Measurements from ENCODE around the gene CEP131.

CEP131 gene
- total RNA-seq: 19.5 to 27.4 reads per million in 2 donors

DNA sequence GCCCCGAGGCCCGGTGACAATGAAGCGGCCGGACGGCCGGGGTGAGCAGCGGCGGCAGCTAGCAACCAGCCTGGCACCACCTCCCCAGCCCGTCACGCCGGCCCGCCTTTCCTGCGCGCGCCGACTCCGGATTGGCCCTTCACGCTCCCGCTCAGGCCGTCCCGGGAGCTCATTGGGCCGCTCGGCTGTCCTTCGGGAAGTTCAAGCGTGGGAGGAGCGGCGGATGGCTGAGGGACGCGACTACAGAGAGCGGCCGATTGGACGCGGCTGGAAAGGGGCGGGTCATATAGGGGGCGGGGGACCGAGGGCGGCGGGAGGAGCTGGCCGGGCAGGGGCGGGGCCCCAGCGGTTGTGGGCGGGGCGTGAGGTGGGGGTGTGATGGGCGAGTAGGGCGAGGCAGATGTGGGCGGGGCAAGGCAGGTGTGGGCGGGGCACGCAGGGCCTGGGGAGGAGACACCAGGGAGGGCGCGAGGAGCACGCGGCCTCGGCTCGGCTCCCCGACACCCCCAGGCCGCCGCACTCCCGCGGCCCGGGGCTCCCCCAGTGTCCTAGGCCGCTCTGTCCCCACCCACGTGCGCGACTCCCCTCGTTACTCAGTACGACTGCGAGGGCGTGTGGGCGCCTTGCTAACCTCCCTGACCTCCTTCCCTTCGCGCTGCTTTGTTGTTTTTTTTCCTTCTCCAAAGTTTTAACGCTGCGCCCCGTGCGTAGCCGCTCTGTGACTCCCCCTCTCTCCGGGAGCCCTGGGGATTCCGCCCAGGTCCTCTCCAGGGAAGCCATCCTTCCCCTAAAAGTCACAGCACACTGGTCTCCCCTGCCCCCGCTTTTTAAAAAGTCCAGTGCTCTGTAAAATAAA, at the start of gene CEP131:
Gene CEP131 (minus strand): TSS at position 60 of the 856 bp plus-strand sequence. CDS start 2,909 bp downstream, outside the sequence.
- peak; percentile 96 to 100 (median 99) for DNase-seq

DNA sequence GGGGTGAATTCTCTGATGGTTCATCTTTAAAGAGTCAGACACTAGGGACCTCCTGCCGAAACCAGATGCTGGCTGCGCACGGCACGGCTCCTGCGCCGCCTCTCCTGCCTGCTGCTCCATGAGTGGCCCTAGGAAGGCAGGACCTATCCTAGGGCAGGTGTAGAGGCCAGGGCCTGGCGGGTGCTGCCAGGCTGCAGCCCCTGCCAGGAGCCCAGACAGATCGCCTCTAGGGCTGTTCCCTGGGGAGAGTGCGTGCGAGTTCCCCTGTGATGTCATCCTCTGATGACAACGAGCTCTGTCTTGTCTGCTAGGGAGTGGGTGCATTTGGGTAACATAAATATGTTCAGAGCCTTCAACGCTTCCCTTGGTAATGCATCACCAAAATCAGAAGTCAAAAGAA, 48.5 kb upstream of the CEP131 start:
- DNase-seq: no peak

DNA sequence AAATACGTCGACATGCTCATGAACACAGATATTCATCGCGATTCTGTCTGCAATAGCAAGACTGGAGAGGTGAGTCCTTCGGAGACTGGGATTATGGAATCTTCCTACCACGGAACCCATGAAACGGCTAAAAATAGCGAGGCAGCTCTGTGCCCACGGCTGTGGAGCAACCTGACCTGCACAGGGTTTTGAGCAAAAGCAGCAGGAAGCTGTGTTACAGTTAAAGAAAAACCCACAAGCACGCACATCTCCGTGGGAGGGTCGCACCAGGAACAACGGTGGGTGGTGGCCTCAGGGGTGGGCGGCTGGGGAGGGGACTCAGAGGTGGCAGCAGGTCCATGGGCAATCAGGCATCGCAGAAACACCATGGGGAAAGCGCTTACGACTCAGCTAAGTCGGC, 47.5 kb upstream of the CEP131 start:
- no peak for DNase-seq

DNA sequence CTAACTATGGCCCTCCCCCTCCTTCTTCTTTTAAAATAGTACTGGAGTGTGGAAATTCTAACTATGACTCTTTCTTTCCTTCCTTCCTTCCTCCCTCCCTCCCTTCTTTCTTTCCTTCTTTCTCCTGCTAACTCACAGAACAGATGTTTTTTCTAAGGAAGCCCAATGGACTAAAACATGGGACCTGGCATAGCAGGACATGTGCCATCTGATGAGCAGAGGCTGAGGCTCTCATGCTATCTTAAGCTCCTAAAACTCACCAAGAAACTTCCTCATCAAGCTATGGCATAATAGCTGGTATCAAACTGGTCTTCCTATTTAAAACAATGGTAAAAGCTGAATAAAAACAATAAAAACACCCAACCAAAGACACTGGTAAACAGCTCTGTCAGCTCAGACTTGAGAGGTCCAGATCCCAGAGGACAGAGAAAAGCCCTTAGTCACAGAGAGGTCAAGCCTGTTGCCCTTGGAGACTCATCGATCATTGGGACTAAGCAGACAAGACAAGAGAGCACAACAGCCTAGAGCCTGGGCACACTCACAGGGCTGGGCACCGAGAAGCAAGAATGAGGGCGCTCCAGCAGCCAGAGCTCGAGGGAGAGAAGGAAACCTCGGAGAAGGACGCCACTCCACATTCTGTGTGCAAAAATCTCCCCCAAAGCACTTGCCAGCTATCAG, 44.8 kb upstream of the CEP131 start:
- no peak for DNase-seq

DNA sequence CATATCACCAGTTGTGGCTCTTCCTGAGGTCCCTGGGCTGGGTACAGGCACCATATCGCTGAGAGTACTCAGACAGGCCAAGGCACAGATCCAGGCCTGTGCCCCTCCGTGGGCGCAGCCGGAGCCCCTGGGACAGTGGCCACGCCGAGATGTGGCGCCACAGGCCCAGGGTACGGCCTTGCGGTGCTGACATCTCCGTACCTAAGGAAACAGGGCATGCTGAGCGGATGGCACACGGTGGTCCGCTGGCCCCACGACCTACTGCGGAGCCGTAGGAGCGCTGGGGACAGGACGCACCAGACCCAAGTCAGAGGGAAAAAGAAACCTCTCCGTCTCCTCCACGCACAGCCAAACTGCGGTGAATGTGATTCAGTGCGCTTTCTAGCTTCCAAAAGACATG, 42.8 kb upstream of the CEP131 start:
- DNase-seq: no peak

DNA sequence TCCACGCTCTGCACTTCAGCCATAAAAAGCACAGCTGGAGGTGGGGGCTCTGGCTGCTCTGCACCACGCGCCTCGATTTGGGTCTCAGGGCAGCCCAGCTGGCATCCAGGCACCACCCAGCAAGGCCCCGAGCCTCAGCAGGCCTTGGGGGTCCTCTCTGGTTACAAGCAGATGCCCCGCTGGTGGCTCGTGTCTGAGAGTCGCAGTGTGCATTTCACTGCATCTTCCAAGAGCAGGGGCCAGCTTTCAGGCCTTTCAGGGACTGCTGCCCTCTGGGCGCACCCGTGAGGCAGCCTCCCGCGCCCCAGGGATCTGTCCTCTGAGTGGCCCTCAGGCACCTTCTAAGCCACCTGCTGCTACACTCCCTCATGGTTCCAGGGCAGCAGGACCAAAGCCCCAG, 41.9 kb upstream of the CEP131 start:
- DNase-seq: no peak

DNA sequence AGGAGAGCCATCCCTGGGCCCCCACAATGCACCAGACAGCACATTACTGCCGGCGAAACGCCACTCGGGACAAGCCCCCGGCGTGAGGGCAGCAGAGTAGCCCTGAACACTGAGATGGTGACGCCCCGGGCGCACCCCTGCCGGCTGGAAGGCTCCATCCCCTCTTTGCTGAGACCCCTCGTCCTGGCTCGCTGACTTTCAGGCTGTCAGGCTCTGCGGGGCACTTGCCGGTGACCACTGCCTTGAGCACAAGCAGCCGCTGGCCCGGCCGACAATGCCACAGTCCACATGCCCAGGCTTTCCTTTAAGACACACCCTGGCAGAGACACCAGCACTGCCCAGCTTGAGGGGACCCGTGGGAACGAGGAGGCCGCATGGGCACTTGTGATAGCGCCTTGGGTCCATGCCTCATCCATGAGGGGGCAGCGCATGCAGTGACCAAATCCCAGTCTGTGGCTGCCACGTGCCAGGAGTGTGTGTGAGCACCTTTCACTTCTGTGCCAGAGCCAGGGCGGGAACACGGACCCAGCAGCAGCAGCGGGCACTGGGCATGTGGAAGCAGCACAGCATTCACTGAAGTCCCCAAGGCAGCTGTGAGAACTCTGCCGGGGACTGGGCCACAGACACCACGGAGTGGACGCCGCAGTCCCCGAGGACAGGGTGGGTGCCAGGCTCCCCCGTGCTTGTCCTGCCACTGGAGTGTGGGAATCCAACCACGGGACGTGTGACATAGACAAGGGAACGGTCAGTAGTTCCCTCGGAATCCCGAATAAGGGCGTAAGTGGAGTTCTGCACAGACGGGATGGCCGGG, 40.8 kb upstream of the CEP131 start:
- DNase-seq: no peak

DNA sequence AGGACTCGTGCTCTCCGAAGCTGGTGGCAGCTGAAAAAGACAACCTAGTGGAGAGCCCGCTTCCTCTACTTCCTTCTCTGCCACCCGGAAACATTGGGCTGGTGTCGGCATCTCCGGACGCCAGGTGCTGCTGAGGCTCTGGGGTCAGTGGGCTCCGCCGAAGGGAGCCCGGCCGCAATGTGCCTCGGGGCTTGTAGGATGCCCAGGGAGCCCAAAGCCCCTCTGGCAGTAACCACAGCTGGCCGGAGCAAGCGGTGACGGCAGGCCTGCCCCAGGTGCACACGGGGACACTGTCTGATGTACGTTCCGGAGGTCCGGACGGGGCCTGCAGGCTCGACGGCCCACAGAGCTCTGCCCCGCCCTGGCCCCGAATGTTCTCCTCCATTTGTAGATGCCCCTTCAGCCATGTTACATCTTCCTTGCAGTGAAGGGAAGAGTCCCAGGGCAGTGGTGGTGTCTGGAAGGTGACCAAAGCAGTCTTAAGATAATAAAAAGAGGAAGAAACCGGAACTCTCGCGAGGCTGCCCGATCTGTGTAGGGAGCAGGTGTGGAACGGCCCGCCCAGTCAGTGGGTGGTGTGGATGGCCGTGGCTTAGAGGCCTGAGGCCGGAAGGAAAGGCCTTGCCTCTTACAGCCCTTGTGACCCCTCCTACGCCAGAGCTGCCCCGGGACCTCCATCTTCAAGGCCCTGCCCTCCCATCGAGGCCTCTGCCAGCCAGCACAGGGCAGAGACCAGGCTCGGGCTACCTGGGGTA, 39.0 kb upstream of the CEP131 start:
- no peak for DNase-seq

DNA sequence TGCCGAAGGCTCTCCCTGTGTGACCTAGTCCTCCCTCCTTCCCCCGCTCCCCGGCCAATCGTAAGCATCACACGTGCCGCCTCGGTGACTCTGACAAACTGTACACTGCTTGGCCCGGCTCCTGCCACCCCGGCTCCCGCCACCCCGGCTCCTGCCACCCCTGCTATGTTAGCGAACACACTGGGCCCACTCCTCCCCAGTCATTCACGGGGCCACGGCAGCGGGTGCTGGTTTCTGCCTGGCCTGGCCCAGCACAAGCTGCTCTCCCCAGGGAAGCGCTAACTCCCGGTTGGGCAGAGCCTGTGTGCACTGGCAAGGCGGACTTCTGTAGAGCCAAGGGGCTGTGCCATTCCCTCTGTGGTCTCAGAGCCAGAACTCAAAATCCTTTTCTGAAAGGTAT, 38.3 kb upstream of the CEP131 start:
- no peak for DNase-seq

DNA sequence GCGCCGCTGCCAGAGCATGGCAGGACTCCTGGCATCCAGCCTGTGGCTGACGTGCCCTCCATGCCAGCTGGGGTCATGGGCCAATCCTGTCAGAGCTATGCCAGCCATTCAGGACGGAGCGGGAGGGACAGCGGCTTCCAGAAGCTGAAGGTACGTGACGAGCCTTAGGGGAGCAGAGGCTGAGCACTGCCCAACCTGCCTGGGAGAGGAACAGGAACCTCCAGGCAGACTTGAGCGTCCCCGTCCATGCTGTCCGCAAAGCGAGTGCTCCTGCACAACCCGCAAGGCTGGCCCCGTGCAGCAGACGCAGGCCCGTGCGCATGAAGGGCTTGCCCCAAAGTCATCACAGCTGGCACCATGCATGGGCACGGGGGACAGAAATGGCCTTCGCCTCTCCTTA, 37.9 kb upstream of the CEP131 start:
- no peak for DNase-seq

DNA sequence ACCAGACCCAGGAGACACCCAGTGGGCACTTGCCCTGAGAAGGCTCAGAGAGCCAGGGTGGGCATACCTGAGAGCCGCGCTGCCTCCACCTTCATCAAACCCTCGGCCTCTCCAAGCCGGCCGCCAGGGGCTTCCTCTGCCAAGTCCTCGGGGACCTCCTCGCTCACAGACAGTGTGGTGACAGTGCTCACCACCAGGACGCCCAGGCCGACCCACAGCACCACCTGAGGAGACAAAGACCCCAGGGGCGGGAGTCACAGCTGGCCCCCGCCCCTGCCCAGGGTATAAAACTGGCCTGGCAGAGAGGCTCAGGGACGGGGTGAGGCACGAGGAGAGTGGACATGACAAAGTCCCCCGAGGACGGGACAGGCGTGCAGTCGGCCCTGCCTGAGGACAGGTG, 37.4 kb upstream of the CEP131 start:
- DNase-seq: no peak

DNA sequence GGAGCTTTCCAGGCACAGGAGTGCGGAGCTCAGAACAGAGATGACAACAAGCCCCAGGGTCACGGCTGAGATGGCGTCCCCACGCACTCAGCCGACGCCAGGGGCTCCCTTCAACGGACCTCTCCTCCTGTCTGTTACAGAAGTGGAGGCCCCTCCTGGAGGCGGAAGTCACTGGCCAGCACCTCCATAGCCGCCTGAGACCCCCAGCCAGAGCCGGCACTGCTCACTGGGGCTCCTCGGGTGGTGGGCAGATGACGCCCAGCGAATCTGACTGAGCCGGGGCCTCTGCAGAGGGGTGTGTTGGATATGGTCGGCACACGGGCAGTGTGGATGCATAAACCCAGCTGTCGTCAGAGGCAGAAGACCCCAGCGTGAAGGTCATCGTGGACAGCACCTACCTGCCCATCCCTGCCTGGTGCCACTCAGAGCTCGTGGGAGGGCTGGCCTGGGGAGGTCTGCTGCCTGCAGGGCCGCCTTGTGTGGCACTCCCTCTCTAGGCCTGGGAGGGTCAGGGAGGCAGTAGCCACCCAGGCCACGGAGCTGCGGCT, 36.4 kb upstream of the CEP131 start:
- no peak for DNase-seq

DNA sequence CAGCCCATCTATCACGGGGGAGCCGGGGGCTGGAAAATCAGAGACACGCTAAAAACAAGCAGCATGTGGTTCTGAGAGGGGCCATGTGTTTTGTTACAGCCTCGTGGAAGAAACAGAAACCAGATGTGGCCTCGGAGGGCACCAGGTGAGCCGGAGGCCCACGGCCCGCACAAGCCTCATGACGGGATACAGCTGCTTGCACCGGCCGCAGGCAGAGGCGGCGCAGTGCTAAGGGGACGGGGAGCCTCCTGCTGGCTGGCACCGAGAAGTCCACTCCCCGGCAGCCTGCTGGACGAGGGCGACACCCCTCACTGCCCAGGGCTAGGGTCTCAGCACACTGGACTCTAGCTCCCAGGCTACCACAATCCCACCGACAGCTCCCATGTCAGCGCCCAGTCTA, 35.5 kb upstream of the CEP131 start:
- DNase-seq: no peak

DNA sequence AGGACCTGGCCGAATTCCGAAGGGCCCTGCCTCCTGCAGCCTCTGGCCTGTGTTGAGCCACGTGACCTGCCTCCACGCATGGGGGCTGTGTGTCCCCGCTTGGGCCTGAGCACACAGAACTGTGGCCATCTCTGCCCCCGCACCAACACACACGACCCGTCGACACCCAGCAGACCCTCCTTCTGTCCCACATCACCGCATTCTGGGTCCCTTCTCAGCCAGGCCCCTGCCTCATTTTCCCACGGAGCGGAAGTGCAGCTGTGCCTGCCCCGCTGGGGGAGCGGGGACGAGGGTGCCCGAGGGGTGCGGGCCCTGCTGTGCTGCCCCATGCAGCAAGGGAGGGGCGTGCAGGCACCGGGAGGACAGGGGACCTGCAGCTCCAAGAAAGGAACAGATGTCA, 34.8 kb upstream of the CEP131 start:
- no peak for DNase-seq

DNA sequence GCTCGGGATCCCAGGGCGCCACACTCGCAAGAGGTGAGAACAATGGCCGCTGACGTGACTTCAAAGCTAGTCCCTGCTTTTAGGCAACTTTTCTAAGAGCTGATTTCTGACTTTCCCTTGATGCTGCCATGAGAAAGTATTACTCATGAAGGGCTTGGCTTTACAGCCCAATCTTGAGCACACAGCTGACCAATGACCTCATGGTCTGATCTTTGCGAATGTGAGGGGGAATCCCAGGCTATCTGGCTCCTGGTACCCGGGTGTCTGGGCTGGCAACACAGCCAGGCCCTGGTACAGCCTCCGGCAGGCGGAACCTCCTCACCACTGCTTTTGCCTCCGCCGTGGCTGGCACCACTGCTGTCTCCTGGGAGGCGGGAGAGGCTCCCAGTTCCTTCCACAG, 33.9 kb upstream of the CEP131 start:
- DNase-seq: no peak

DNA sequence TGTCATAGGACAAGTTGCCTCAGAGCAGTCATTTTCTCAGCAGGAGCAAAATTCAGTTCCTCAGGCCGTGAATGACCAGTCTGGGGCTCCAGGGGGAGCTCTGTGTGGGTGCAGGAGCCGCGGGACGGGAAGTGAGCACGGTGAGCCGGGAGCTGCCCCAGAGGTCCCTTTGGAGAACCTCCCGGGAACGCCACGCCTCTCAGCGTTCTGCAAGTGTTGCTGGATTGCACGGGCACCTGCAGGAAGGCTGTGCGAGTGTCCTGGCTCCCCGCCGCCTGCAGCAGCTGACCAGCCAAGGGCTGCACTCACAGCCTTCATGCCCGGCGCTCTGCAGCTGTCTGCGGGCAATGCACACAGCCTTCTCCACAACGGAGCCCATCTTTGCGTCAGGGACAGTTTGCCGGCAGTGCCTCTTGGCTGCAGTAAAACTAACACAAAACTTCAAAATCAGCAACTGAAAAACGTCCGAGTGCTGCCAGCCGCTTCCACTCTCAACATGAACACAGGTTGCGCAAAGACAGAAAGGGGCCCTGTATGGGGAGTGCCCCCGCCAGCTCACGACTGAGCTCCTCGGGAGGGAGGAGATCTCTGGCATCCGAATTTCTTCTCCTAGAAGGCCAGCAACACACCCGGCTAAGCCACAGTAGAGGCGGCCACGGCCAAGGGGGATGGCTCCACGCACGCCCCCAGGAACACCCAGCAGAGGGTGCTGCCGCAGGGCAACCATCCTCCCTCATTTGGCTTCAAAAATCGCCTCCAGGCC, 32.4 kb upstream of the CEP131 start:
- no peak for DNase-seq

DNA sequence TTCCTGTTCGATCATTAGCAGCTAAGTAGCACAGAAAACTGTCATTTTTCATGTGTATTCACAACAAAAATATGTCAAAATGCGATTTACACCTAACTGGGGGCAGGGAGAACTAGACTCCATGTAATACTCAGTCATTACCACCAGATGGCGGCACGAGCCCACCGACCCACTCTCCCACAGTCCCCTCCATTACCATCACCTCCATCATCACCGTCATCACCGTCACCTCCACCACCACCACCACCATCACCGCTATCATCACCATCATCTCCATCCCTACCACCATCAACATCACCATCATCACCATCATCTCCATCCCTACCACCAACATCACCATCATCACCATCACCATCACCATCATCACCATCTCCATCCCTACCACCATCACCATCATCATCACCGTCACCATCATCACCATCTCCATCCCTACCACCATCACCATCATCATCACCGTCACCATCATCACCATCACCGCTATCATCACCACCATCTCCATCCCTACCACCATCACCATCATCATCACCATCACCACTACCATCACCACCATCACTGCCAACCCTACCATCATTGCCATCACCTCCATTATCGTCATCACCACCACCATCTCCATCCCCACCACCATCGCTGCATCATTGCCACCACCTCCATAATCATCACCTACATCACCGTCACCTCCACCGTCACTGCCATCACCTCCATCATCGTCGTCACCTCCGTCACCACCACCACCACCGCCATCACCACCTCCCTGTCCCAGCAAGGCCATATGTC, 30.8 kb upstream of the CEP131 start:
- DNase-seq: peak in 4 of 5 experiments; percentile 33 to 61 (median 40)

DNA sequence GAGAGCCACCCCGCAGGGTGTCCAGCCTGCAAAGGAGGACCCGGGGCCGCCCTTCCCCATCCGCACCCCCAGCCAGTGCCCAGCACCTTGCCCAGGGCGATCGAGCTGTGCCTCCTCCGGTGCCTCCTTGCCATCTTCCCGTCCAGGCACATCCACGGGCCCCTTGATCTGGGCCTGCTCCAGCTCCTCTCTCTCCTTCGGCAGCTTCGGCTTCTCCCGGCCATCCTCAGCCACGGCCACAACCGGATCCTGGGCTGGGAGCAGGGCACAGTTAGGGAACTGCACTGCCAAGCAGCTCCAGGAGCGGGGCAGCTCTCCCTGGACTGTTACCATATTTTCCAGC, 30.2 kb upstream of the CEP131 start:
- no peak for DNase-seq

DNA sequence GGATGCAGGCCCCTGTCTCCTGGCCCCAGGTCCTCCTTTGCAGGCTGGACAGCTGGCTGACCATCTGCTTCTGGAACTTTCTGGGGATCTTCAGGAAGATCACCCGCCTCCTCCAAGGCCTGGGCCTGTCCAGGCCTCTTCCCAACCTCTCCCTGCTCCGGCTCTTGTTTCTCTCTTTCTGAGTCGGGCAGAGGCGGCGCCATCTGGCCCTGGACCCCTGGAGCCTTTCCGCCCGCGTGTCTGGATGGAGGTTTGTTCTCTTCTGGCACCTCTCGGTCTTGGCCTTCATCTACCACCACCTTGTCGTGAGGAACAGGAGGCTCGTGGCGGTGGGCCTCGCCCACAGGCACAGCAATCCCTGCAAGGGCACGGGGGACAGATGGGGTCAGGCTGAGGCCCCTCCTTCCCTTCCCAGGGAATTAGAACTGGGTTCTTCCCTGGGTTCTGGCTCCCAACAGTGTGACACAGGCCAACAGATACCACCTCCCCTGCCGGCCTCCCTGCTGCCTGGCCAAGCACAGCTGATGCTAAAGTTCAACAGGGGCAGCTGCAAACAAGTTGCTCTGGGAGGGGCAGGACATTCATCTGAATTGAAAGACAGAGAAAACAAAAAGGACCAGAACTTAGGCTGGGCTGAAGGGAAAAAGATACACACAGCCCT, 29.7 kb upstream of the CEP131 start:
- no peak for DNase-seq

DNA sequence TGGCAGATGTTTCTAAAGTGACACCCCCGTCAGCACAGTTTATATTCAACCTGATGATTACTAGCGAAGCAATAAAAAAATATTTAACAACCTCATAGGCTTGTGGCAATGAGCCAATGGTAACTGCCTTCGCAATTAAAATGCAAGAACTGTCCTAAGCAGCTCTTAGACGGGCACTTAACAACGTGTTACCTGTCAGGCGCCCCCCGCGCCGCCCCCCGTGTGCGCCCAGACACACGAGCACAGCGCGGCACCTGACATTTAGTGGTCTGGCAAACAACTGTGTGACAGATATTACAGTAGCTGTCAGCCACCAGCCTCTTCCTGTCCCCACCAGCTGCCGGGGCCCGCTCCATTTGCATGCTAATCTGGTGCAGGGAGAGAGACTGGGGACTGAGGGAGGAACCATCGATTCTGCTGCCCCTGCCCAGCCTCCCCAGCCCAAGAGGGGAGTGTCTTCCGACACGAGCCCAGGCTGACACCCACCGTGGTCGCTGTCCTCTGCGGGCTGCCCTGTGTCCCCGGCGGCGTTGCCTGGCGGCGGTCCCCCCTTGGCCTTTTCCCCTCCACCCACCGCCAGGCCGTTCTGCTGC, 29.0 kb upstream of the CEP131 start:
- no peak for DNase-seq
